Retinal pigment epithelial cell (primary cell): Measurements from ENCODE around the gene PIWIL1.

Source experiments
- DNase-seq: peaks from one replicate; pipeline ENCODE4 v3.0.0-alpha.2; 2010; ENCODE audit warnings: low read depth
- H3K4me3 ChIP-seq: 2 replicates; pipeline ENCODE4 v1.5.1; 2011; ENCODE audit warnings: mild to moderate bottlenecking, low read length, control low read depth, moderate library complexity
- CTCF ChIP-seq: conservative IDR thresholded peaks from 2 replicates; pipeline ENCODE4 v1.5.1; 2011; ENCODE audit warnings: low read depth, low read length, control low read depth, inconsistent platforms

The PIWIL1 gene

GRCh38 chr12:130384234-130384633 is 46.5 kb downstream of the PIWIL1 start:
- H3K4me3 ChIP-seq, result no peak overlapping the region
- DNase-seq, result no peak
- no peak for TF ChIP-seq CTCF

GRCh38 chr12:130385193-130385592 is 47.5 kb downstream of the PIWIL1 start:
- TF ChIP-seq CTCF, result no peak
- no peak for DNase-seq
- H3K4me3 ChIP-seq, result no peak overlapping the region

GRCh38 chr12:130391186-130391585 is 53.5 kb downstream of the PIWIL1 start:
- DNase-seq, result no peak
- no peak overlapping the region for H3K4me3 ChIP-seq
- TF ChIP-seq CTCF, result no peak

- no peak for DNase-seq
- no peak for TF ChIP-seq CTCF
- no peak overlapping the region for H3K4me3 ChIP-seq
These were observed 57.2 kb downstream of the PIWIL1 start for GRCh38 chr12:130394906-130395305.

- no peak overlapping the region for H3K4me3 ChIP-seq
- no peak for TF ChIP-seq CTCF
- no peak for DNase-seq
These were observed 59.0 kb downstream of the PIWIL1 start for GRCh38 chr12:130396667-130397066.

- no peak for DNase-seq
- H3K4me3 ChIP-seq, result no peak overlapping the region
- TF ChIP-seq CTCF, result no peak
These were observed 60.6 kb downstream of the PIWIL1 start for GRCh38 chr12:130398100-130398848.

- no peak overlapping the region for H3K4me3 ChIP-seq
- no peak for TF ChIP-seq CTCF
- no peak for DNase-seq
These were observed 64.0 kb downstream of the PIWIL1 start for GRCh38 chr12:130401703-130402102.
